ENCODE data around the gene DCX. TPM values are rescaled to one million over a fixed set of nuclear protein-coding genes. Genes with fewer than 3 reads are reported as not detected.

DCX gene
- total RNA-seq, 1 donor, result not detected

DNA sequence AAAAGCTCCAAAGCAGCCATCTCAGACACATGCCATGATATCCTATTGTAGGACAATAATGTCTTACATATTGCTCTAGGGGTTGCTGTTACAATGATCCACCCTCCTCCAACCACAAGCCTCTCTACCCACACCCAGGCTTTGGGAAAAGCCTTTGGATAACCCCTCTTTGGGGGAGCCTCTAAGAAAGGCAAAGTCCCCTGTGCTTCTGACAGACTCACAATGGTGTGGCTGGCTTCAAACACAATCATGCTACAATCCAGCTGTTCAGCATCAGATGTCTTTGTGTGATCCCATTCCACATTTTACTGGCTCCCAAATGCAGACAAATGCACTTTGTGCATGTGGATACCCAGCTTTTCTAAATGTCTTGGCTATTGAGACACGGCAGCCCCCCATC is 75.9 kb downstream of the DCX start:
- no peak overlapping the region for H3K4me3 ChIP-seq (ENCODE audit: low read depth, low read length)
- TF ChIP-seq, protein P1, sequence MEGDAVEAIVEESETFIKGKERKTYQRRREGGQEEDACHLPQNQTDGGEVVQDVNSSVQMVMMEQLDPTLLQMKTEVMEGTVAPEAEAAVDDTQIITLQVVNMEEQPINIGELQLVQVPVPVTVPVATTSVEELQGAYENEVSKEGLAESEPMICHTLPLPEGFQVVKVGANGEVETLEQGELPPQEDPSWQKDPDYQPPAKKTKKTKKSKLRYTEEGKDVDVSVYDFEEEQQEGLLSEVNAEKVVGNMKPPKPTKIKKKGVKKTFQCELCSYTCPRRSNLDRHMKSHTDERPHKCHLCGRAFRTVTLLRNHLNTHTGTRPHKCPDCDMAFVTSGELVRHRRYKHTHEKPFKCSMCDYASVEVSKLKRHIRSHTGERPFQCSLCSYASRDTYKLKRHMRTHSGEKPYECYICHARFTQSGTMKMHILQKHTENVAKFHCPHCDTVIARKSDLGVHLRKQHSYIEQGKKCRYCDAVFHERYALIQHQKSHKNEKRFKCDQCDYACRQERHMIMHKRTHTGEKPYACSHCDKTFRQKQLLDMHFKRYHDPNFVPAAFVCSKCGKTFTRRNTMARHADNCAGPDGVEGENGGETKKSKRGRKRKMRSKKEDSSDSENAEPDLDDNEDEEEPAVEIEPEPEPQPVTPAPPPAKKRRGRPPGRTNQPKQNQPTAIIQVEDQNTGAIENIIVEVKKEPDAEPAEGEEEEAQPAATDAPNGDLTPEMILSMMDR (IDR thresholded peaks at IDR 0.05; ENCODE audit: insufficient read depth, low read depth, low read length), result no peak
- no peak for DNase-seq (ENCODE audit: low read depth)

DNA sequence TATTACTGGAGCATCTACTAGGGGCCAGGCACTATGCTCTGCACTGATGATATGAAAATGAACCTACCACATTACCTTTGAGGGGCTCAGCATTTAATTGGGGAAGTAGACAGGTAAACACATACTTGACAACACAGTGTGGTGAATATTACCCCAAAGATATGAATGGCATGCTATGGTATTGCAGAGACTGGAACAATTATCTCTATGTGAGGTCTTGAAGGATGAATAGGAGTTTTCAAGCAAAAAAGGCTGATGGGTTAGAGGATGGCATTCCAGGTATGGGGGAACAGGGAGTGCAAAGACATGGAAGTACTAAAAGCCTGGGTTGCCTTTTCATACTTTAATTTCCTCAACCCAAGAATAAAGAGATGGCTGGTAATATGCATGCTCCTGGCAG is 82.6 kb downstream of the DCX start:
- H3K4me3 ChIP-seq (ENCODE audit: low read depth, low read length), result no peak overlapping the region
- TF ChIP-seq, protein P1 (IDR thresholded peaks at IDR 0.05; ENCODE audit: insufficient read depth, low read depth, low read length), result no peak
- DNase-seq (ENCODE audit: low read depth), result no peak

DNA sequence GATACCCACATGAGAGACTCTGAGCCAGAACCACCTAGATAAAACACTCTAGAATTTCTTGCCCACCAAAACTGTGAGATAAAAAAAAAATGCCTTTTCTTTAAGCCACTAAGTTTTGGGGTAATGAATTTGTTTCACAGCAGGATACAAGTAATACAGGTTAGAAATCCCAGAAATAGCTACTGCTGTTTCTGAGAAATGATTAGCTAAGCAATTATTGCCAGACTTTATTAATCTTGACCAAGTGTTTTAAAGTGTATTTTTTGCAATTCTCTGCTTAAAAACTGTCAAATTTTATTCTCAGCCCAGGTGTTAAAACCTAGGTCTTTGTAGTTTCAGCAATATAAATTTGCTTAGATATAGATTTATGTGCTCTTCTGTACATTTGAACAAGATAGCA is 83.1 kb downstream of the DCX start:
- no peak overlapping the region for H3K4me3 ChIP-seq (ENCODE audit: low read depth, low read length)

DNA sequence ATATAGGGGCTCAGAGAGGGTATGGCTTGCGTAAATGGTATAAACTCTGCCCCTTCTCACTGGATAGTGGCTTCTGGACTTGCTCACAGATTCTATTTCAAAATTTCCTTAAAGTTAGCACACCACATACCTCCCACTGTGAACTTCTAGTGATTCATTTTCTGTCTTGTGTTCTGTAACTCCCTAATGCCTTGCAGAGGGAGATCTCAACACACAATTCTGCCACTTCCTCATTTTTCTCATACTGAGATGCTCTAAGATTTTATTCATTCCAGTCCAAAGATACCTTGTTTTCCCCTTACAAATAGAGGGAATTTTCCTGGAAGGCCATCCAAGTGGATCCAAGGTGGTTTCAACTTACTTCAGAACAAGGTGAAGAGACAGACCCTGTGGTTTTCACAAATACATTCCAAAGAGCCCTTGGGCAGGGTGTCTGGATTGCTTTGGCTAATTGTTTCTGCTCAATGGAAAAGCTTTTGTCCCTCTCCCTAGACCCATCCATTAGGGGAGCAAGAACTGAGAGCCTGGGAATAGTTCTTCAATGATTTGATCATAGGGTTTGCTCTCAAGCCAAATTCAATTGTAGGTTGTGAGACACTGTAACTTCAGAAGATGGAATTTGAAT is 89.6 kb downstream of the DCX start:
- no peak overlapping the region for H3K4me3 ChIP-seq (ENCODE audit: low read depth, low read length)
- no peak for DNase-seq (ENCODE audit: low read depth)
- TF ChIP-seq, protein P1 (IDR thresholded peaks at IDR 0.05; ENCODE audit: insufficient read depth, low read depth, low read length), result no peak

More for the DNA sequence above, 83.1 kb downstream of the DCX start:
- TF ChIP-seq, protein P1 (IDR thresholded peaks at IDR 0.05; ENCODE audit: insufficient read depth, low read depth, low read length), result no peak
- no peak for DNase-seq (ENCODE audit: low read depth)

DNA sequence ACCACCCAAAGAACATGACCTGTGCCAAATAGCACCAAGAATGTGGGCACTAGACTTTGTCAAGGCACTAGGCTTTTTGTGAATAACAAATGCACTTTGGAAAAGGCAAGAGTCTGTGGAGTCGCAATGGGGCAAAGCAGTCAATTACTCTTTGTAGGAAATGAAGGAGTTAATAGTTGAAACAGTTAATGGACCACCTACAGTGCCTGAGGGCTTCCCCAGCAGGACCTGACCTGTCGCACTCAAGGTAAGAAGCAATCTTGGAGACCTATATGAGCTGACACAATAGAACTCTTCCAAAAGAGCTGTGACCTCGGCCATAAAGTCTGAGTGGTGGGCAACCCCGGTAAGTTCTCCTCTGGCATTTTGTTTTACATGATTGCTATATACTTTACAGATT is 92.5 kb downstream of the DCX start:
- TF ChIP-seq, protein P1 (IDR thresholded peaks at IDR 0.05; ENCODE audit: insufficient read depth, low read depth, low read length), result no peak
- H3K4me3 ChIP-seq (ENCODE audit: low read depth, low read length), result no peak overlapping the region
- no peak for DNase-seq (ENCODE audit: low read depth)

DNA sequence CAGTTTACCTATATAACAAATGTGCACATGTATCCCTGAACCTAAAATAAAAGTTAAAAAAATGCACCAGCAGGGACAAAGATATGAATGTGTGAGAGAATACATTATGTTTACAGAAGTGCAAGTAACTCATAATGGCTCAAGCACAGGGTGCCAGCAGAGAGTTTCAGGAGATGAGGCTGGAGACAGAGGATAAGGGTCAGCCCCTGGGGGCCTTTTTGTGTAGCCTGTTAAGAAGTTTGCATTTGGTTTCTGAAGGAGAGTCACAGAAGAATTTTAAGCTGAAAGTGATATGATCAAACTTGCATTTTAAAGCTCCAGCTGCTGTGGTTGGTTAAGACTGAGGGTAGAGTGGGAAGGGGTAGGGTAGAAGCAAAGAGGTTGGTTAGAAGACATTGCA is 93.1 kb downstream of the DCX start:
- TF ChIP-seq, protein P1 (IDR thresholded peaks at IDR 0.05; ENCODE audit: insufficient read depth, low read depth, low read length), result no peak
- no peak for DNase-seq (ENCODE audit: low read depth)
- H3K4me3 ChIP-seq (ENCODE audit: low read depth, low read length), result no peak overlapping the region

DNA sequence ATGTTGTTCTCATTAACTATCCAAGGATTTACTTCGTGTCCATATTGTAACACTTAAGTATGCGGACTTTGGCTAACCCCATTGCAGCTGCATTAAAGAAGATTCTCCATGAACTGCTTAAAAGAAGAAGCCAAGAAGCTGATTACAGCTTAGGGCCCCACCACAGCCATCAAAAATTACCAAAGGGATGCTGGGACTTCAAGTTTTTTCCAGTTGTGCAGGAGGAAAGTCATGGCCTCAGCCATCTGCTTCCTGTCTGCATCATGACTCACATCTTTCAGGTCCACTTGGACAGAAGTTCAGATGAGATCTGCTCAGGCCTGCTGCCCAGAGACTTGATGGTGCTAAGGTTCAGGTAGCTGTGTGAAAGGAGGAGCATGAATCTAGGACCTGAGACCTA is 102.9 kb downstream of the DCX start:
- TF ChIP-seq, protein P1 (IDR thresholded peaks at IDR 0.05; ENCODE audit: insufficient read depth, low read depth, low read length), result no peak
- H3K4me3 ChIP-seq (ENCODE audit: low read depth, low read length), result no peak overlapping the region
- no peak for DNase-seq (ENCODE audit: low read depth)
